ENCODE results near the gene TRMO.

- TF ChIP-seq, protein P1, sequence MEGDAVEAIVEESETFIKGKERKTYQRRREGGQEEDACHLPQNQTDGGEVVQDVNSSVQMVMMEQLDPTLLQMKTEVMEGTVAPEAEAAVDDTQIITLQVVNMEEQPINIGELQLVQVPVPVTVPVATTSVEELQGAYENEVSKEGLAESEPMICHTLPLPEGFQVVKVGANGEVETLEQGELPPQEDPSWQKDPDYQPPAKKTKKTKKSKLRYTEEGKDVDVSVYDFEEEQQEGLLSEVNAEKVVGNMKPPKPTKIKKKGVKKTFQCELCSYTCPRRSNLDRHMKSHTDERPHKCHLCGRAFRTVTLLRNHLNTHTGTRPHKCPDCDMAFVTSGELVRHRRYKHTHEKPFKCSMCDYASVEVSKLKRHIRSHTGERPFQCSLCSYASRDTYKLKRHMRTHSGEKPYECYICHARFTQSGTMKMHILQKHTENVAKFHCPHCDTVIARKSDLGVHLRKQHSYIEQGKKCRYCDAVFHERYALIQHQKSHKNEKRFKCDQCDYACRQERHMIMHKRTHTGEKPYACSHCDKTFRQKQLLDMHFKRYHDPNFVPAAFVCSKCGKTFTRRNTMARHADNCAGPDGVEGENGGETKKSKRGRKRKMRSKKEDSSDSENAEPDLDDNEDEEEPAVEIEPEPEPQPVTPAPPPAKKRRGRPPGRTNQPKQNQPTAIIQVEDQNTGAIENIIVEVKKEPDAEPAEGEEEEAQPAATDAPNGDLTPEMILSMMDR (IDR thresholded peaks at IDR 0.05), result no peak
- TF ChIP-seq POLR2AphosphoS5 (IDR thresholded peaks at IDR 0.05; ENCODE audit: insufficient read depth in 1 of 2, low read depth in 1 of 2) (no peak), POLR2A (IDR thresholded peaks at IDR 0.05) (no peak)
These were observed 67.4 kb downstream of the TRMO start for GRCh38 chr9:97854696-97855485.

All from vagina (tissue), 2 donors.